ENCODE results near the gene SARNP.

Gene SARNP

GRCh38 chr12:55716582-55716957 lies 101.0 kb downstream of the SARNP start:
- peak overlapping the region; percentile 81 for H3K27ac ChIP-seq (ENCODE audit: low read depth, low read length, poor library complexity, severe bottlenecking)

GRCh38 chr12:55715833-55716581 lies 101.5 kb downstream of the SARNP start, which contains the start of gene BLOC1S1:
TSS of gene BLOC1S1 (plus strand) at chr12:55716046. CDS start at chr12:55716052, 6 bp downstream.
- TF ChIP-seq EZH2 (IDR thresholded peaks at IDR 0.05; ENCODE audit: borderline replicate concordance, low read length): no peak
- TF ChIP-seq CTCF (IDR thresholded peaks at IDR 0.05; ENCODE audit: low read length): no peak
- Histone ChIP-seq H3K79me2 (ENCODE audit: insufficient read depth, low read length) (no peaks in the 10 kb centered on the region), H3K27ac (ENCODE audit: low read depth, low read length, poor library complexity, severe bottlenecking) (peak within 1 kb of the TSS; percentile 81), H3K9me2 (ENCODE audit: low read depth, low read length) (no peaks in the 10 kb centered on the region), H3K36me3 (ENCODE audit: insufficient read depth, low read length) (no peaks in the 10 kb centered on the region), H4K20me1 (ENCODE audit: insufficient read depth, low read length) (no peaks in the 10 kb centered on the region), H3K4me3 (ENCODE audit: low read depth, low read length, poor library complexity, severe bottlenecking) (peak within 1 kb of the TSS; percentile 82), H3K9ac (ENCODE audit: low read length) (peak within 1 kb of the TSS; percentile 82), H3K4me1 (ENCODE audit: insufficient read depth, low read length, severe bottlenecking) (peaks cover 31% of the 10 kb centered on the region), H3K9me3 (ENCODE audit: low read length) (no peaks in the 10 kb centered on the region), H2AFZ (ENCODE audit: low read length) (no peak within 1 kb of the TSS), H3K27me3 (ENCODE audit: insufficient read depth, low read length) (no peaks in the 10 kb centered on the region), H3F3A (ENCODE audit: insufficient read depth, low read length) (no peaks in the 10 kb centered on the region), H3K4me2 (ENCODE audit: low read length) (peak within 1 kb of the TSS; percentile 97)

More at GRCh38 chr12:55716582-55716957, 101.0 kb downstream of the SARNP start:
- Histone ChIP-seq H3K79me2 (ENCODE audit: insufficient read depth, low read length) (no peaks in the 10 kb centered on the region), H3K4me1 (ENCODE audit: insufficient read depth, low read length, severe bottlenecking) (peaks cover 31% of the 10 kb centered on the region), H3F3A (ENCODE audit: insufficient read depth, low read length) (no peaks in the 10 kb centered on the region), H4K20me1 (ENCODE audit: insufficient read depth, low read length) (no peaks in the 10 kb centered on the region), H2AFZ (ENCODE audit: low read length) (no peak overlapping the region), H3K27me3 (ENCODE audit: insufficient read depth, low read length) (no peaks in the 10 kb centered on the region), H3K9me3 (ENCODE audit: low read length) (no peaks in the 10 kb centered on the region), H3K4me2 (ENCODE audit: low read length) (peak overlapping the region; percentile 97), H3K9ac (ENCODE audit: low read length) (peak overlapping the region; percentile 82), H3K9me2 (ENCODE audit: low read depth, low read length) (no peaks in the 10 kb centered on the region), H3K4me3 (ENCODE audit: low read depth, low read length, poor library complexity, severe bottlenecking) (peak overlapping the region; percentile 82), H3K36me3 (ENCODE audit: insufficient read depth, low read length) (no peaks in the 10 kb centered on the region)
- TF ChIP-seq CTCF (IDR thresholded peaks at IDR 0.05; ENCODE audit: low read length) (no peak), EZH2 (IDR thresholded peaks at IDR 0.05; ENCODE audit: borderline replicate concordance, low read length) (no peak)

- Histone ChIP-seq H3K9me2 (ENCODE audit: low read depth, low read length) (no peaks in the 10 kb centered on the region), H4K20me1 (ENCODE audit: insufficient read depth, low read length) (no peaks in the 10 kb centered on the region), H3K27ac (ENCODE audit: low read depth, low read length, poor library complexity, severe bottlenecking) (peak overlapping the region; percentile 81), H3K9me3 (ENCODE audit: low read length) (no peaks in the 10 kb centered on the region), H3K4me3 (ENCODE audit: low read depth, low read length, poor library complexity, severe bottlenecking) (peak overlapping the region; percentile 82), H3K4me2 (ENCODE audit: low read length) (peak overlapping the region; percentile 97), H3K27me3 (ENCODE audit: insufficient read depth, low read length) (no peaks in the 10 kb centered on the region; the same call in 1 of the 2 replicates), H3K36me3 (ENCODE audit: insufficient read depth, low read length) (no peaks in the 10 kb centered on the region), H2AFZ (ENCODE audit: low read length) (no peak overlapping the region), H3F3A (ENCODE audit: insufficient read depth, low read length) (no peaks in the 10 kb centered on the region), H3K79me2 (ENCODE audit: insufficient read depth, low read length) (no peaks in the 10 kb centered on the region), H3K4me1 (ENCODE audit: insufficient read depth, low read length, severe bottlenecking) (peaks cover 31% of the 10 kb centered on the region), H3K9ac (ENCODE audit: low read length) (peak overlapping the region; percentile 82)
- TF ChIP-seq CTCF (IDR thresholded peaks at IDR 0.05; ENCODE audit: low read length) (no peak), EZH2 (IDR thresholded peaks at IDR 0.05; ENCODE audit: borderline replicate concordance, low read length) (no peak)
Measured at GRCh38 chr12:55715169-55715764, 102.3 kb downstream of the SARNP start.
